HG03175 (cell line): ENCODE results near the gene CYB5R2.

Experiments used
- ATAC-seq: cut with Tn5 transposase; IDR thresholded peaks from one replicate; pipeline ENCODE4 v1.9.1; 2021; ENCODE audit warnings: mild to moderate bottlenecking, moderate library complexity; ENCODE audit not compliant: unreplicated experiment

Gene CYB5R2

GRCh38 chr11:7638710-7639642 is 34.3 kb downstream of the CYB5R2 start:
- ATAC-seq: peak; percentile 61

- ATAC-seq: no peak
Measured at GRCh38 chr11:7637447-7638157, 35.7 kb downstream of the CYB5R2 start.

- no peak for ATAC-seq
Measured at GRCh38 chr11:7636350-7636749, 37.0 kb downstream of the CYB5R2 start.

- no peak for ATAC-seq
Measured at GRCh38 chr11:7635708-7636107, 37.6 kb downstream of the CYB5R2 start.

GRCh38 chr11:7635137-7635536 is 38.2 kb downstream of the CYB5R2 start:
- ATAC-seq: no peak

GRCh38 chr11:7632211-7632610 is 41.1 kb downstream of the CYB5R2 start:
- no peak for ATAC-seq

GRCh38 chr11:7630002-7630401 is 43.3 kb downstream of the CYB5R2 start:
- no peak for ATAC-seq

GRCh38 chr11:7628660-7629059 is 44.6 kb downstream of the CYB5R2 start:
- ATAC-seq: no peak

- ATAC-seq: no peak
Measured at GRCh38 chr11:7622721-7623120, 50.6 kb downstream of the CYB5R2 start.

- no peak for ATAC-seq
Measured at GRCh38 chr11:7621554-7621953, 51.7 kb downstream of the CYB5R2 start.

- ATAC-seq: no peak
Measured at GRCh38 chr11:7621090-7621489, 52.2 kb downstream of the CYB5R2 start.

GRCh38 chr11:7619322-7619721 is 54.0 kb downstream of the CYB5R2 start:
- ATAC-seq: no peak

- no peak for ATAC-seq
Measured at GRCh38 chr11:7617032-7617431, 56.3 kb downstream of the CYB5R2 start.
